HepG2 (cell line): ENCODE measurements around the gene HNF1B. TPM values are rescaled to one million over a fixed set of nuclear protein-coding genes. Genes with fewer than 3 reads are reported as not detected.

Source experiments
- BRF2 ChIP-seq: sonication (generic); formaldehyde crosslinking; IDR thresholded peaks from 2 replicates; pipeline ENCODE4 v1.8.1; 2022; ENCODE audit warnings: mild to moderate bottlenecking, missing genetic modification reagents
- CBX5 ChIP-seq: sonication (generic); formaldehyde crosslinking; IDR thresholded peaks from 2 replicates; pipeline ENCODE4 v1.4.0; 2020; ENCODE audit warnings: missing genetic modification reagents, borderline replicate concordance
- ELF3 ChIP-seq: IDR thresholded peaks from 2 replicates; pipeline ENCODE4 v1.6.1; 2016; ENCODE audit warnings: missing genetic modification reagents, missing compliant biosample characterization
- FOXM1 ChIP-seq: sonication (generic); formaldehyde crosslinking; IDR thresholded peaks from 2 replicates; pipeline ENCODE4 v1.5.0; 2020; ENCODE audit warnings: missing genetic modification reagents
- GFI1 ChIP-seq: sonication (generic); formaldehyde crosslinking; IDR thresholded peaks from 2 replicates; pipeline ENCODE4 v1.5.0; 2020; ENCODE audit warnings: missing genetic modification reagents, mild to moderate bottlenecking, borderline replicate concordance
- IKZF5 ChIP-seq: IDR thresholded peaks from 2 replicates; pipeline ENCODE4 v1.6.1; 2018; ENCODE audit warnings: missing genetic modification reagents, mild to moderate bottlenecking, missing compliant biosample characterization
- THRA ChIP-seq: sonication (generic); formaldehyde crosslinking; IDR thresholded peaks from 2 replicates; pipeline ENCODE4 v1.4.0; 2020; ENCODE audit warnings: missing genetic modification reagents, borderline replicate concordance
- ZBTB10 ChIP-seq: sonication (generic); formaldehyde crosslinking; IDR thresholded peaks from 2 replicates; pipeline ENCODE4 v1.4.0; 2020; ENCODE audit warnings: missing genetic modification reagents, borderline replicate concordance
- ZBTB26 ChIP-seq: IDR thresholded peaks from 2 replicates; pipeline ENCODE4 v1.6.1; 2016; ENCODE audit warnings: missing compliant biosample characterization, missing genetic modification reagents, borderline replicate concordance
- ZNF12 ChIP-seq: sonication (generic); formaldehyde crosslinking; IDR thresholded peaks from 2 replicates; pipeline ENCODE4 v1.5.0; 2020; ENCODE audit warnings: missing genetic modification reagents
- ZNF124 ChIP-seq: sonication (generic); formaldehyde crosslinking; IDR thresholded peaks from 2 replicates; pipeline ENCODE4 v1.4.0; 2020; ENCODE audit warnings: missing genetic modification reagents
- ZNF142 ChIP-seq: sonication (generic); formaldehyde crosslinking; IDR thresholded peaks from 2 replicates; pipeline ENCODE4 v1.4.0; 2020; ENCODE audit warnings: missing genetic modification reagents
- ZNF33B ChIP-seq: sonication (generic); formaldehyde crosslinking; IDR thresholded peaks from 2 replicates; pipeline ENCODE4 v1.5.1; 2020; ENCODE audit warnings: mild to moderate bottlenecking, missing genetic modification reagents
- ZNF580 ChIP-seq: IDR thresholded peaks from 2 replicates; pipeline ENCODE4 v1.6.1; 2016; ENCODE audit warnings: low read depth, borderline replicate concordance
- ZNF7 ChIP-seq: IDR thresholded peaks from 2 replicates; pipeline ENCODE4 v1.6.1; 2016; ENCODE audit warnings: missing biosample characterization, missing genetic modification reagents
- polyA plus RNA-seq, 8 experiments: library from polyadenylated mRNA; depleted of rRNA in 3 of 8; stranded (reverse) in 7 of 8; unstranded in 1 of 8; fragments of >200 nt; fragmentation: Illumina TruSeq in 4 of 8; extraction: Trizol in 4 of 8; gene quantifications; 2 replicates each; pipeline versions ENCODE4 v1.2.1 to v1.2.3, GENCODE V29; 2011 to 2016; ENCODE audit warnings: low read depth in 4 of 8, missing spikeins in 1 of 8, mixed read lengths in 1 of 8; ENCODE audit not compliant: insufficient read depth in 1 of 8
- total RNA-seq, 5 experiments: library from RNA; depleted of rRNA; stranded (reverse); fragments of >200 nt; fragmentation: Illumina TruSeq; extraction: Trizol; gene quantifications; 2 replicates each; pipeline ENCODE4 v1.2.3, GENCODE V29; 2016; ENCODE audit warnings: low read depth in 1 of 5

HNF1B gene
- total and polyA plus RNA-seq, 2 of the 13 experiments (the other 11 are each of a cell fraction or from before 2014, with no cell fraction given), result 1.9 to 5.3 TPM

- TF ChIP-seq CBX5 (CRISPR knock-in tag) (peak; percentile 62; the same call in 1 of the 2 replicates), ZNF142 (peak; percentile 38; the same call in 1 of the 2 replicates), ZNF580 (CRISPR knock-in tag) (peak; percentile 20), ZNF33B (CRISPR knock-in tag) (no peak; the same call in 1 of the 2 replicates), ZNF7 (CRISPR knock-in tag) (no peak), THRA (no peak), ZNF124 (CRISPR knock-in tag) (peak; percentile 46; the same call in 1 of the 2 replicates), ELF3 (CRISPR knock-in tag) (peak; percentile 94), ZBTB10 (CRISPR knock-in tag) (no peak), IKZF5 (CRISPR knock-in tag) (peak; percentile 57), BRF2 (CRISPR knock-in tag) (no peak), GFI1 (CRISPR knock-in tag) (peak; percentile 18; the same call in 1 of the 2 replicates), ZNF12 (CRISPR knock-in tag) (no peak), ZBTB26 (no peak), FOXM1 (CRISPR knock-in tag) (no peak)
Observed at GRCh38 chr17:37708008-37708615, 36.7 kb downstream of the HNF1B start (continued).
